Esophagus squamous epithelium (tissue), 4 donors: ENCODE data around the gene GUK1.

Source experiments
- POLR2A ChIP-seq, 4 donors: fragments of 450-650 bp; IDR thresholded peaks; one replicate each; pipeline ENCODE4 v1.6.1; 2017; ENCODE audit warnings: antibody characterized with exemption in 4 of 4, mild to moderate bottlenecking in 4 of 4, moderate library complexity in 3 of 4
- TF ChIP-seq, protein P1 (sequence below), 6 experiments: fragments of 450-650 bp in 4 of 6; fragments of 200-600 bp in 2 of 6; sonication (generic) in 2 of 6; IDR thresholded peaks; one replicate each; pipeline ENCODE4 v1.5.1; 2016 to 2019; ENCODE audit warnings: antibody characterized with exemption in 6 of 6, mild to moderate bottlenecking in 4 of 6, moderate library complexity in 4 of 6

DNA sequence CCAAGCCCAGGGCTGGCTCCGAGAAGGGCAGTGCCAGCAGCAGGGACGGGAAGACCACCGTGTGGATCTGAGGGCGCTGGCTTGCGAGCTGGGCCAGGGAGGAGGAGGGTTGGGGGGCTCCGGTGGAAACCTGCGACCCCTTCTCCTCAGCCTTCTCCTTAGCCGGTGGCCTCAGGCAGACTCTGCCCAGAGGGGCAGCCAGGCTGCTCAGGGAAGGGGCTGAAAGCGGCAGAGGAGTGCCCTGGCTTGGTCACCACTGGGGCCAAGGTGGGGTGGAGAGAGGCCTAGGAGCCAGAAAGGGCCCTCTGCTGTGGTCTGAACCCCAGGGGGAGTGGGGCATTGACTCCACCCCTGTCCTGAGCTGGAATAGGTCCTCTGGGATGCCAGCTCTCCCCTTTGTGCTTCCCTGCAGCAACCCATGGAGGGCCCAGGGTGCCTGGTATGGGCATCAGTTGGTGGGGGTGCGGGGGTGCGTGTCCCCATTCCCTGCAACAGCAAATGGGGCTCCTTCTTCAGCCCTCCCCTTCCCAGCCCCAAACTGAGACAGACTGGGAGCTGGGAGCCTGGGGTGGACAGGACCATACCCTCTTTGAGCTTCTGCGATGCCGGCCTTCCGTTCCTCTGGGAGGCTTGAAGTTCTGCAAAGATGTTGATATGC, 19.1 kb downstream of the GUK1 start:
- TF ChIP-seq, protein P1, sequence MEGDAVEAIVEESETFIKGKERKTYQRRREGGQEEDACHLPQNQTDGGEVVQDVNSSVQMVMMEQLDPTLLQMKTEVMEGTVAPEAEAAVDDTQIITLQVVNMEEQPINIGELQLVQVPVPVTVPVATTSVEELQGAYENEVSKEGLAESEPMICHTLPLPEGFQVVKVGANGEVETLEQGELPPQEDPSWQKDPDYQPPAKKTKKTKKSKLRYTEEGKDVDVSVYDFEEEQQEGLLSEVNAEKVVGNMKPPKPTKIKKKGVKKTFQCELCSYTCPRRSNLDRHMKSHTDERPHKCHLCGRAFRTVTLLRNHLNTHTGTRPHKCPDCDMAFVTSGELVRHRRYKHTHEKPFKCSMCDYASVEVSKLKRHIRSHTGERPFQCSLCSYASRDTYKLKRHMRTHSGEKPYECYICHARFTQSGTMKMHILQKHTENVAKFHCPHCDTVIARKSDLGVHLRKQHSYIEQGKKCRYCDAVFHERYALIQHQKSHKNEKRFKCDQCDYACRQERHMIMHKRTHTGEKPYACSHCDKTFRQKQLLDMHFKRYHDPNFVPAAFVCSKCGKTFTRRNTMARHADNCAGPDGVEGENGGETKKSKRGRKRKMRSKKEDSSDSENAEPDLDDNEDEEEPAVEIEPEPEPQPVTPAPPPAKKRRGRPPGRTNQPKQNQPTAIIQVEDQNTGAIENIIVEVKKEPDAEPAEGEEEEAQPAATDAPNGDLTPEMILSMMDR (IDR thresholded peaks at IDR 0.05), result no peak
- no peak for TF ChIP-seq POLR2A (IDR thresholded peaks at IDR 0.05)
